Pulmonary artery endothelial cell (primary cell): ENCODE results near the gene CNKSR2. TPM values are rescaled to one million over a fixed set of nuclear protein-coding genes. Genes with fewer than 3 reads are reported as not detected.

Experiments used
- DNase-seq: peaks from one replicate; pipeline ENCODE4 v3.0.0-alpha.2; 2011; ENCODE audit warnings: low read depth, low spot score
- total RNA-seq: library from RNA; depleted of rRNA; stranded (reverse); fragments of >200 nt; gene quantifications from 2 replicates; pipeline ENCODE4 v1.2.3, GENCODE V29; 2014

The CNKSR2 gene
- total RNA-seq, 1 donor from 2014 or later = under 0.01 TPM

- no peak for DNase-seq
These were observed 231.8 kb downstream of the CNKSR2 start for GRCh38 chrX:21606002-21606401.

GRCh38 chrX:21610168-21610567 lies 235.9 kb downstream of the CNKSR2 start:
- DNase-seq = no peak

- DNase-seq = no peak
These were observed 237.9 kb downstream of the CNKSR2 start for GRCh38 chrX:21612154-21612553.

- no peak for DNase-seq
These were observed 242.2 kb downstream of the CNKSR2 start for GRCh38 chrX:21616386-21616785.

- DNase-seq = no peak
These were observed 246.0 kb downstream of the CNKSR2 start for GRCh38 chrX:21620234-21620633.

- DNase-seq = no peak
These were observed 249.7 kb downstream of the CNKSR2 start for GRCh38 chrX:21623778-21624501.

GRCh38 chrX:21632027-21632426 lies 257.8 kb downstream of the CNKSR2 start:
- DNase-seq = no peak

- no peak for DNase-seq
These were observed 264.1 kb downstream of the CNKSR2 start for GRCh38 chrX:21638311-21638710.

- DNase-seq = no peak
These were observed 265.6 kb downstream of the CNKSR2 start for GRCh38 chrX:21639775-21640174.

GRCh38 chrX:21645431-21645830 lies 271.2 kb downstream of the CNKSR2 start:
- no peak for DNase-seq

GRCh38 chrX:21645886-21646285 lies 271.7 kb downstream of the CNKSR2 start:
- no peak for DNase-seq

- no peak for DNase-seq
These were observed 281.8 kb downstream of the CNKSR2 start for GRCh38 chrX:21655901-21656586.

GRCh38 chrX:21656587-21657317 lies 282.5 kb downstream of the CNKSR2 start:
- DNase-seq = no peak

GRCh38 chrX:21657318-21658151 lies 283.3 kb downstream of the CNKSR2 start:
- no peak for DNase-seq

GRCh38 chrX:21658152-21658737 lies 284.0 kb downstream of the CNKSR2 start, which contains the start of gene KLHL34:
Gene KLHL34, minus strand, starts transcription at chrX:21658330. Its CDS starts 542 bp downstream, at chrX:21657788.
- no peak for DNase-seq

GRCh38 chrX:21658746-21659145 lies 284.5 kb downstream of the CNKSR2 start:
- DNase-seq = no peak

- DNase-seq = no peak
These were observed 285.1 kb downstream of the CNKSR2 start for GRCh38 chrX:21659320-21659719.

GRCh38 chrX:21660156-21660555 lies 285.9 kb downstream of the CNKSR2 start:
- no peak for DNase-seq

GRCh38 chrX:21661316-21661715 lies 287.1 kb downstream of the CNKSR2 start:
- no peak for DNase-seq

- no peak for DNase-seq
These were observed 288.5 kb downstream of the CNKSR2 start for GRCh38 chrX:21662761-21663160.

GRCh38 chrX:21666252-21666651 lies 292.0 kb downstream of the CNKSR2 start:
- no peak for DNase-seq
